GM12891 (cell line): ENCODE results near the gene ERMP1.
A peak's percentile ranks its signal among the peaks of the same experiment; 100 is the strongest.

Experiments used
- DNase-seq: peaks from one replicate; pipeline ENCODE4 v3.0.0; 2011; ENCODE audit warnings: low spot score; ENCODE audit not compliant: insufficient read length
- FAIRE-seq: peaks from 2 replicates; lab custom pipeline; 2011; peaks lifted over from hg19 to GRCh38; lab: Jason Lieb, UNC
- PAX5 ChIP-seq: IDR thresholded peaks from 2 replicates; pipeline ENCODE4 v1.6.1; 2011; ENCODE audit warnings: low read length, moderate library complexity, mild to moderate bottlenecking; ENCODE audit not compliant: insufficient read depth, severe bottlenecking
- POLR2A ChIP-seq: IDR thresholded peaks from 2 replicates; pipeline ENCODE4 v1.6.1; 2011; ENCODE audit warnings: low read depth, low read length, control low read depth
- POLR2AphosphoS5 ChIP-seq: IDR thresholded peaks from 2 replicates; pipeline ENCODE4 v1.6.1; 2011; ENCODE audit warnings: low read depth, low read length, control low read depth
- POU2F2 ChIP-seq: IDR thresholded peaks from 2 replicates; pipeline ENCODE4 v1.6.1; 2011; ENCODE audit warnings: low read depth, mild to moderate bottlenecking, control low read depth, low read length, moderate library complexity
- SPI1 ChIP-seq: IDR thresholded peaks from 2 replicates; pipeline ENCODE4 v1.6.1; 2011; ENCODE audit warnings: low read depth, low read length, control low read depth
- TAF1 ChIP-seq: IDR thresholded peaks from 2 replicates; pipeline ENCODE4 v1.6.1; 2011; ENCODE audit warnings: low read depth, low read length, control low read depth

ERMP1 gene

GRCh38 chr9:5767968-5768932 is 64.7 kb downstream of the ERMP1 start:
- TF ChIP-seq POLR2AphosphoS5 (no peak), SPI1 (no peak), POLR2A (no peak)
- FAIRE-seq, result peak; percentile 55
- DNase-seq, result no peak

GRCh38 chr9:5764130-5764868 is 68.6 kb downstream of the ERMP1 start:
- FAIRE-seq (peak; percentile 67), DNase-seq (peak; percentile 20)
- TF ChIP-seq POLR2AphosphoS5 (no peak), SPI1 (0 out of 2 replicates have a peak, but pooled peaks have one; percentile 14)

- no peak for TF ChIP-seq SPI1
- TF ChIP-seq POLR2AphosphoS5, result no peak
- no peak for TF ChIP-seq POLR2A
- TF ChIP-seq POU2F2, result no peak
Observed at GRCh38 chr9:5762421-5762820, 70.5 kb downstream of the ERMP1 start.

GRCh38 chr9:5760338-5760737 is 72.6 kb downstream of the ERMP1 start:
- TF ChIP-seq TAF1, result no peak
- no peak for TF ChIP-seq POU2F2
- TF ChIP-seq POLR2AphosphoS5, result no peak
- TF ChIP-seq POLR2A, result no peak
- no peak for TF ChIP-seq PAX5
- TF ChIP-seq SPI1, result no peak
- no peak for DNase-seq
- FAIRE-seq, result no peak

More at GRCh38 chr9:5762421-5762820, 70.5 kb downstream of the ERMP1 start:
- no peak for DNase-seq
- no peak for FAIRE-seq

GRCh38 chr9:5756633-5757032 is 76.3 kb downstream of the ERMP1 start:
- TF ChIP-seq PAX5 (no peak), SPI1 (no peak), TAF1 (no peak), POLR2A (no peak), POLR2AphosphoS5 (no peak), POU2F2 (no peak)
- no peak for FAIRE-seq

GRCh38 chr9:5750569-5750968 is 82.3 kb downstream of the ERMP1 start:
- FAIRE-seq, result no peak
- DNase-seq, result no peak
- TF ChIP-seq POU2F2, result no peak
- TF ChIP-seq TAF1, result no peak
- no peak for TF ChIP-seq POLR2AphosphoS5
- TF ChIP-seq SPI1, result no peak
- TF ChIP-seq PAX5, result no peak
- no peak for TF ChIP-seq POLR2A

More at GRCh38 chr9:5756633-5757032, 76.3 kb downstream of the ERMP1 start:
- no peak for DNase-seq

- DNase-seq (no peak), FAIRE-seq (no peak)
- TF ChIP-seq TAF1, result no peak
- TF ChIP-seq POLR2A, result no peak
- TF ChIP-seq POLR2AphosphoS5, result no peak
- no peak for TF ChIP-seq PAX5
- no peak for TF ChIP-seq SPI1
- no peak for TF ChIP-seq POU2F2
Observed at GRCh38 chr9:5749306-5749705, 83.6 kb downstream of the ERMP1 start.

GRCh38 chr9:5748438-5748837 is 84.5 kb downstream of the ERMP1 start:
- TF ChIP-seq POLR2AphosphoS5 (no peak), TAF1 (no peak), PAX5 (no peak), SPI1 (no peak), POU2F2 (no peak), POLR2A (no peak)
- FAIRE-seq (no peak), DNase-seq (no peak)

- DNase-seq (no peak), FAIRE-seq (no peak)
- TF ChIP-seq PAX5 (no peak), POLR2AphosphoS5 (no peak), POLR2A (no peak), POU2F2 (no peak), SPI1 (no peak), TAF1 (no peak)
Observed at GRCh38 chr9:5743109-5743508, 89.8 kb downstream of the ERMP1 start.
